SU-DHL-6 (cell line): ENCODE results near the gene EPHA6.

Experiments used
- H2AFZ ChIP-seq: fragments of 200-600 bp; sonication (generic); 2 replicates; pipeline ENCODE4 v1.6.1; 2014; ENCODE audit warnings: low read depth, mild to moderate bottlenecking, moderate library complexity, mixed read lengths, antibody characterized with exemption, low read length; ENCODE audit not compliant: severe bottlenecking
- H3F3A ChIP-seq: fragments of 200-600 bp; shearing (Covaris generic); 2 replicates; pipeline ENCODE4 v1.6.0; 2016; ENCODE audit warnings: antibody characterized with exemption, mild to moderate bottlenecking; ENCODE audit not compliant: insufficient read depth
- H3K27ac ChIP-seq: fragments of 200-600 bp; sonication (generic); 2 replicates; pipeline ENCODE4 v1.5.1; 2016; ENCODE audit warnings: low read depth, mild to moderate bottlenecking, low read length, moderate library complexity, mixed read lengths
- H3K27me3 ChIP-seq: fragments of 200-600 bp; sonication (generic), shearing (Covaris generic); 2 replicates; pipeline ENCODE4 v1.6.0; 2014; ENCODE audit warnings: mild to moderate bottlenecking, low read length
- H3K36me3 ChIP-seq: fragments of 200-600 bp; sonication (generic); 2 replicates; pipeline ENCODE4 v1.6.1; 2014; ENCODE audit warnings: mild to moderate bottlenecking, low read length, mixed read lengths
- H3K4me2 ChIP-seq: fragments of 300-600, 200-600 bp; shearing (Covaris generic), sonication (generic); 2 replicates; pipeline ENCODE4 v1.6.0; 2014; ENCODE audit warnings: low read length, low read depth, mild to moderate bottlenecking; ENCODE audit not compliant: poor library complexity, severe bottlenecking
- H3K4me3 ChIP-seq: fragments of 200-600 bp; sonication (generic); 2 replicates; pipeline ENCODE4 v1.5.1; 2014; ENCODE audit warnings: antibody characterized with exemption, low read length, mild to moderate bottlenecking, mixed read lengths; ENCODE audit not compliant: insufficient read depth, poor library complexity, severe bottlenecking
- H3K79me2 ChIP-seq: fragments of 200-600 bp; sonication (generic); 2 replicates; pipeline ENCODE4 v1.6.1; 2014; ENCODE audit warnings: mild to moderate bottlenecking, low read length, moderate library complexity; ENCODE audit not compliant: insufficient read depth
- H3K9ac ChIP-seq: fragments of 200-600 bp; sonication (generic); 2 replicates; pipeline ENCODE4 v1.7.0; 2014; ENCODE audit warnings: mild to moderate bottlenecking, low read length
- H3K9me2 ChIP-seq: fragments of 200-600 bp; sonication (generic); replicated peaks from 2 replicates; pipeline ENCODE4 v1.6.1; 2014; ENCODE audit warnings: low read length; ENCODE audit not compliant: insufficient read depth
- H3K9me3 ChIP-seq: fragments of 200-600 bp; sonication (generic); 2 replicates; pipeline ENCODE4 v1.6.1; 2014; ENCODE audit warnings: low read length, mixed read lengths; ENCODE audit not compliant: insufficient read depth
- H4K20me1 ChIP-seq: fragments of 200-600 bp; sonication (generic); 2 replicates; pipeline ENCODE4 v1.6.1; 2014; ENCODE audit warnings: low read depth, mild to moderate bottlenecking, antibody characterized with exemption, low read length, moderate library complexity, mixed read lengths
- EZH2phosphoT487 ChIP-seq: fragments of 200-600 bp; sonication (generic), shearing (Covaris generic); conservative IDR thresholded peaks from 2 replicates; pipeline ENCODE4 v1.6.1; 2018; ENCODE audit warnings: mild to moderate bottlenecking, antibody characterized with exemption, low read length, moderate library complexity, mixed read lengths
- TF ChIP-seq, protein P1 (sequence below): fragments of 200-600 bp; sonication (generic); IDR thresholded peaks from one replicate; pipeline ENCODE4 v1.5.1; 2017; ENCODE audit warnings: antibody characterized with exemption, mild to moderate bottlenecking, low read length, moderate library complexity; ENCODE audit not compliant: insufficient read depth, poor library complexity, severe bottlenecking

Gene EPHA6

DNA sequence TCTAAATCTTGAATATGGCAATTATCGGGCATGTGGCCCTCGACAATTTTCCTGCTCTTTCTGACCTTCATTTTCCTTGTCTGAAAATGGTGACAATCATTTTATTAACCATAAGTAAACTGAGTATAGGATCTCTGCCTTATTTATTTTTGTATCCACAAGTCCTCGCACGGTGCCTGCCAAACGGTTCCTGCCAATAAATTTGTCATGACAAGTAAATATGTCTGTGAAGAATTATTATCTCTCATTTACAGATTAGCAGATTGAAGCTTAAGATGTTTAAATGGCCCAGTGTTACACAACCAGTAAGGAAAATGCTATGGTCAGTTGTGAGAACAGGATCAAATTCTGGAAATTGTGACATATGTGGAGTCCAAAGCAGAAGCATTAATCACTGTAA lies 884.3 kb downstream of the EPHA6 start:
- Histone ChIP-seq H3K36me3 (no peaks in the 10 kb centered on the region), H3K27me3 (no peaks in the 10 kb centered on the region), H3K9me3 (no peaks in the 10 kb centered on the region), H2AFZ (no peak overlapping the region), H3K4me3 (no peak overlapping the region), H3K4me2 (no peak overlapping the region), H3K79me2 (no peaks in the 10 kb centered on the region), H3F3A (no peaks in the 10 kb centered on the region), H3K27ac (no peak overlapping the region), H4K20me1 (no peaks in the 10 kb centered on the region), H3K9me2 (no peaks in the 10 kb centered on the region), H3K9ac (no peak overlapping the region)
- TF ChIP-seq EZH2phosphoT487, result no peak
- TF ChIP-seq, protein P1, sequence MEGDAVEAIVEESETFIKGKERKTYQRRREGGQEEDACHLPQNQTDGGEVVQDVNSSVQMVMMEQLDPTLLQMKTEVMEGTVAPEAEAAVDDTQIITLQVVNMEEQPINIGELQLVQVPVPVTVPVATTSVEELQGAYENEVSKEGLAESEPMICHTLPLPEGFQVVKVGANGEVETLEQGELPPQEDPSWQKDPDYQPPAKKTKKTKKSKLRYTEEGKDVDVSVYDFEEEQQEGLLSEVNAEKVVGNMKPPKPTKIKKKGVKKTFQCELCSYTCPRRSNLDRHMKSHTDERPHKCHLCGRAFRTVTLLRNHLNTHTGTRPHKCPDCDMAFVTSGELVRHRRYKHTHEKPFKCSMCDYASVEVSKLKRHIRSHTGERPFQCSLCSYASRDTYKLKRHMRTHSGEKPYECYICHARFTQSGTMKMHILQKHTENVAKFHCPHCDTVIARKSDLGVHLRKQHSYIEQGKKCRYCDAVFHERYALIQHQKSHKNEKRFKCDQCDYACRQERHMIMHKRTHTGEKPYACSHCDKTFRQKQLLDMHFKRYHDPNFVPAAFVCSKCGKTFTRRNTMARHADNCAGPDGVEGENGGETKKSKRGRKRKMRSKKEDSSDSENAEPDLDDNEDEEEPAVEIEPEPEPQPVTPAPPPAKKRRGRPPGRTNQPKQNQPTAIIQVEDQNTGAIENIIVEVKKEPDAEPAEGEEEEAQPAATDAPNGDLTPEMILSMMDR, result no peak

DNA sequence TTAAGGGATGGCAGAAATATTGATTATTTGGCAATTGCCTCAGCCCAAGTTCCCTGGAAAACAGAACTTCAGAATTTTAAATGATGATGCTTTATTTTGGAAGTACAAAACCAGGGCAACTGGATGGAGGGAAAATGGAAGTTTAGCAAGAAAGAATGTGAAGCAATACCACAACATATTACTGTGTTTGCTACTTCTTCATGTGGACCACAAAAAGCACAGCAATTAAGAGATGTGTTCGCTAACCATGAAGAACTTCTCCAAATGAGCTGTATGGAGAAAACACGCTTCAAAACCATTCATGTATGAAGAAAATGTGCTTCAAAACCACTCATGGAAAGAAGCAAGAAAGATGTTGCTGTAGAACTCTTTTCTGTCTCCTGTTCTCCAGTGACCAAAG lies 885.5 kb downstream of the EPHA6 start:
- TF ChIP-seq, protein P1, result no peak
- TF ChIP-seq EZH2phosphoT487, result no peak
- no peaks in the 10 kb centered on the region for H3K9me3 ChIP-seq
- H3K9ac ChIP-seq, result no peak overlapping the region
- H2AFZ ChIP-seq, result no peak overlapping the region
- H3K27ac ChIP-seq, result no peak overlapping the region
- H3K79me2 ChIP-seq, result no peaks in the 10 kb centered on the region
- no peaks in the 10 kb centered on the region for H3K36me3 ChIP-seq
- no peak overlapping the region for H3K4me3 ChIP-seq
- no peaks in the 10 kb centered on the region for H3K9me2 ChIP-seq
- H3K27me3 ChIP-seq, result no peaks in the 10 kb centered on the region
- no peaks in the 10 kb centered on the region for H4K20me1 ChIP-seq
- no peak overlapping the region for H3K4me2 ChIP-seq
- H3F3A ChIP-seq, result no peaks in the 10 kb centered on the region

DNA sequence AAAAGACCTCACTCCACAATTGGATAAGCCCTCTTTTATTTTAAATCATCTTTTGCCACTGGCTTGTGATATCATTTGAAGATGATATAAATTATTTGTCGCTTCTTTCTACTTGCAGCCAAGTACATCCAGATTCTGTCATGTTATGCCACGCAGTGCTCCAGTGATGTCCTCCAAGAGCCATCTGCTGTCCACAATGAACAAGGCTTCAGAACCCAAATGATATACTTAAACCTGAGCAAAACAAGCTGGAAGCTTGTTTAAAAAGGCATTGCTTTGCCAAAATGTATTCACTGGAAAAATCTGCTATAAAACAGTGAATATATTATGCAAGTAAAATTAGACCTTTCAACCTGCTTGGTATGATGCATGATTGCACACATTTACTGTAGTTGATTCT lies 891.4 kb downstream of the EPHA6 start:
- Histone ChIP-seq H4K20me1 (no peaks in the 10 kb centered on the region), H3K9me3 (0 out of 2 replicates have a peak, but pooled peaks cover 7% of the 10 kb centered on the region), H3K9ac (no peak overlapping the region), H3K79me2 (no peaks in the 10 kb centered on the region), H3K9me2 (no peaks in the 10 kb centered on the region), H3F3A (no peaks in the 10 kb centered on the region), H3K27ac (no peak overlapping the region), H2AFZ (no peak overlapping the region), H3K4me2 (no peak overlapping the region), H3K36me3 (no peaks in the 10 kb centered on the region), H3K4me3 (no peak overlapping the region), H3K27me3 (no peaks in the 10 kb centered on the region)
- TF ChIP-seq, protein P1, result no peak
- no peak for TF ChIP-seq EZH2phosphoT487
